HG02938 (cell line): ENCODE data around the gene LEMD2.

Experiments used
- ATAC-seq: cut with Tn5 transposase; IDR thresholded peaks from one replicate; pipeline ENCODE4 v1.9.1; 2021; ENCODE audit warnings: mild to moderate bottlenecking, moderate library complexity; ENCODE audit not compliant: unreplicated experiment

The LEMD2 gene

DNA sequence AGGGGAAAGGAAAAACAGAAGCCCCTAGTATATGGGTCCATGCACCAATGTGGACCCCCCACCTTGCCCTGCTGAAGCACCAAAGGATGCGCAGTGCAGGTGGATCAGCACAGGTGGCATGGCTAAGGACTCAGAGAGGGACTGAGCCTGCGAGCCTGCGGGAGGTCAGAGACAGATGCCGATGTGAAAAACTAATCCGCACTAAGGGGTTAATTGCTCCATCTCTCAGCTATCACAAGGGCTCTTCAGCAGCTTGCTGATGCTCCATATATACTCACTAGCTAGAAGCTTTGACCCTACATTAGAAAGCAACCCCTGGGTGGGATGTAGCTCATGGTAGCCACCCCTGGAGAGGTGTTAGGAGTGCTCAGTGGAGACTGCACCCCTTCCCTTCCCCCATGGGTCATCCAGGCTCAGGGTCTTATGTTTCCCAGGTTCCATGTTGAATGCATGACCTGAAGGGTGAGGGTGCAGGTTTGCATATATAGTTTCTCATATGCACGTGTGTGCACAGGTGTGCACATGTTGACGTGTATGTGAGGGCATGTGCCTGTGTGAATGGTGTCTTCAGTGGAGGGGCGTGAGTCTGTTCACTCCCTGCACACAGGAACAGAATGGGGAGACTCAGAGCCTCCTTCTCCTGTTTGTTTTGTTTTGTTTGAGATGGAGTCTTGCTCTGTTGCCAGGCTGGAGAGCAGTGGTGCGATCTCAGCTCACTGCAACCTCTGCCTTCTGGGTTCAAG lies 28.9 kb downstream of the LEMD2 start:
- no peak for ATAC-seq

DNA sequence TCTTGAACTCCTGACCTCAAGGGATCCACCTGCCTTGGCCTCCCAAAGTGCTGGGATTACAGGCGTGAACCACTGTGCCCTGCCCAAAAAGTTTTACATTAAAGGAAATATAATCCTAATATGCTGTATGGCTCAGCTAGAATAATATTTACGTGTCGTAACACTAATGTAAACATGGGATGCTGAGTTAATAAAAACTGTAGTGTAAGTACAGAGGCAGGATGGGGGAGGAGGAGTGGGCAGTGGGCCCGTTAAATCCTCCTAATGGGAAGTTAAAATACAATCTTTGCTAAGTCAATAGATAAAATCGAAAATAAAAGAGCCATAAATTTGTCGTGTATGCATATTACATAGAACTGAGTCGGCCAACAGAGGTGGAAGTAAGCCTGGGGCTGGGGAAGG lies 30.1 kb downstream of the LEMD2 start:
- no peak for ATAC-seq

DNA sequence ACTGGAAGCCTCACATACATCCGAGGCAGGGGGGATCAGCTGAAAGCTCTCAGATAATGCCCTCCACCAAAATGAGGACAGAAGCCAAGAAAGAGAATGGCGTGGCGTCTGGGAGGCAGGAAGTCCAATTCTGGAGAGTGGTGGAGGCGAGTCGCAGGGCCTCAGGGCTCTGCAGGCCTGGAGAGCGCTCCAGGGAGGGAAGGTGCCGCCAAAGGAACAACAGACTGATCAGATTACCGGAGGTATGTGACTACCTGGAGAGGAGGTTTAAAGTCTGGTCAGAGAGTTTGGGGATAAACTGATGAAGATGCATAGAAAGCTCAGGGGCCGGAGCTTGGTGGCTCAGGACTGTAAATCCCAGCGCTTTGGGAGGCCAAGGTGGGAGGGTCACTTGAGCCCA lies 31.0 kb downstream of the LEMD2 start:
- ATAC-seq, result no peak

DNA sequence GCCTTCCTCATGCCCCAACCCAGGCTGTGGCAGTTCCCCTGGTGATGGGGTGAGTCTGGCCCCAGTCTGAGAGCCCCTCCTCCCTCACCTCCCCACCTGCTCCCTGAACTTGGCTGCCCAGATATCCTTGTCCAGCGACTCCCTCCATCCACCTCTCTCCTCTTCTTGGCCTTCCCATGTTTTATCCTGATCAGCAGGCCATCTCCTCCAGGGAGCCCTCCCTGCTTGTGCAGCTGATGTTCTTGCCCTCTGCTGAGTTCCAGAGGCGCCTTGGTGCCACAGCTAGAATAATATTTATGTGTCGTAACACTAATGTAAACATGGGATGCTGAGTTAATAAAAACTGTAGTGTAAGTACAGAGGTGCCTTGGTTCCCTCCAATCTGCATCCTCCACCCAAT lies 31.8 kb downstream of the LEMD2 start:
- ATAC-seq, result no peak

DNA sequence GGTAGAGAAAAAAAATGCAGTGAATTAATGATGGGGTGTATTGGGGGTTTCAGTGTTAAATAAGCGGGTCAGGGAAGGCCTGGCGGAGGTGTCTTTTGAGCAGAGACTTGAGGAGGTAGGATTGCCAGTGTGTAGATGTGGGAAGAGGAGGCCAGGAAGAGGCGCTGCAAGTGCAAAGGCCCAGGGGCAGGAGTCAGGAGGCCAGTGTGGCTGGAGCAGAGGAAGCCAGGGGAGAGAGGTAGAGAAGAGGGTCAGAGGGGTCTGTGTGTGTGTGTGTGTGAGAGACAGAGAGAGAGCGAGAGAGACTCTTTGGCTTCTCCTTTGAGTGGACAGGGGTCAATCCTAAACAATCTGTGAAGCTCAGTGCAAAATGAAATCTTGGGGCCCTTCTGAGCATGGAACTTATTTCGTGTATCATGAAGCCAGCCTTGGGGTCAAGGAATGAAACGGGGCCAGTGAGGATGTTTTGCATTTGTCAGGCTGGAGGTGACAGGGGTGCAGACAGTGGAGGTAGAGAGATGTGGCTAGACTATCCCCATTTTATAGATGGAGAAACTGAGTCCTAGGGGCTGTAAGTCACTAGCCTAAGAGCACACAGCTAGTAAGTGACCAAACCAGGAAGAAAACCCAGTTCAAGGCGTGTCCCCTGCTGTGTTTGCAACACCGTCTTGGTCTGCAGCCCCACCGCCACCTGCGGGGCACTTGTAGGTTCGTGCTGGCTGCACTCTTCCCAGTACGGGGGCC lies 32.5 kb downstream of the LEMD2 start:
- no peak for ATAC-seq

DNA sequence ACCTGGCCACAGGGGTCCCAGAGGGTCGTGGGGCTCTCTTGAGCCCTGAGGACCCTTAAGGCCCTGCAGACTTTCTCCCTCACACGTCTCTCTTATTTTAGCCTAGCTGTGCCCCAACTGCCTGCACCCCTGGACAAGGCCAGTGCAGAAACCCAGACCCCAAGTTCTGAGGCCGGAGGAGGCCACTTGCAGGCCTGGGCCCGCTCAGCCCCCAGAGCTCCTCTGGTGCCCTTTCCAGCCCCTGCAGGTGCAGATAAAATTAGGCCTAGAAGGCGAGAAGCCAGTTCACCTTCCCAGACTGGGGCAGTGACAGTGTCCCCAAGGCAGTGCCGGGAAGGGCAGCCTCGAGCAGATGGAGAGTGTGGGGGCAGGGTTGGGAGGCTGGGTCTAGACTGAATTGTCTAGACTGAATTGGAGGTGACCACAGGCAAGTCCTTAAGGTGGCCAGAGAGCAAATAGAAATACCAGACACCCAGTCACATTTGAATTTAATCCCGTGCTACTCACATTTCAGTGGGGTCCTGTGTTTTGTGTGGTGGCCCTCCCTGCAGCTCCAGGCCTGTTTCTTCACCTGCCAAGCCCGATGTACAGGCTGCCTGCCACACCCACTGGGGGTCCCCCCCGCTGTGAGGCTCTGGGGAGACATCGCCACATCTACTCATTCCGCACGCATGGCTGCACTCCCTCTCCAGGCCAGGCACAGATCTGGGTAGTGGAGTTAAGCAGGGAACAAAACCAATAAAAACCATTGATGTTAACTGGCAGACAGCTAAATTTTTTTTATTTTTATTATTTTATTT lies 33.7 kb downstream of the LEMD2 start:
- no peak for ATAC-seq

DNA sequence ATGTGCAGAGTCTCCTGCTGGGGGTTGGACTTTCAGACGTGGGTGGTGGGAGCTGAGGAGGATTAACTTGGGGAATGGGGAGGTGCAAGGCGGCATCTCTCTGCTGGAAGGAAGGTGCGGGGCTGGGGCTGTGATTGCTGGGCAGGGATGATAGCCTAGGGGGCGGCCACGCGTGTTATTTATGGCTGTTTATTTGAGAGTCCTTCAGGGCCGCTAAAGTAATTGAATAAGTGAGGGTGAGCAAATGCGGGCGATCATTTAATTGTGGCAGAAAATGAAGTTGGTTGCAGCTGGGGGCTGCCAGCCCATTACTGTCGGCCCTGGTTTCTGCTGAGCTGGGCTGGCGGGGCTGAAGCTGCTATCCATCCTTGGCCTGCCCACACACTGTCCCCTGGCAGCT lies 34.7 kb downstream of the LEMD2 start:
- no peak for ATAC-seq

DNA sequence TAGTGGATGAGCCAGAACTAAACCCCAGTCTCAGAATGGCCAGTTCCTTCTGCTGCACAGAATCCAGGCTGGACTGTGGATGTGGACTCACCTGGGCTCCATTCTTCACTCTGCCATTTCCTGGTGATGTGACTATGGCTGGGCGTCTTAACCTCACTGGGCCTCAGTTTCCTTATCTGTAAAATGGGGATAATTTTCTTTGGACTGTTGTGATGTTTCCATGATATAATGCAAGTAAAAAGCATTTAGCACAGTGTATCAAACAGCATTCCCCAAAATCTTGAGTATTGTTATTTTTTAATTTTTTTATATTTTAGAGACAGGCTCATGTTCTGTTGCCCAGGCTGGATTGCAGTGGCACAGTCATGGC lies 36.3 kb downstream of the LEMD2 start:
- no peak for ATAC-seq

DNA sequence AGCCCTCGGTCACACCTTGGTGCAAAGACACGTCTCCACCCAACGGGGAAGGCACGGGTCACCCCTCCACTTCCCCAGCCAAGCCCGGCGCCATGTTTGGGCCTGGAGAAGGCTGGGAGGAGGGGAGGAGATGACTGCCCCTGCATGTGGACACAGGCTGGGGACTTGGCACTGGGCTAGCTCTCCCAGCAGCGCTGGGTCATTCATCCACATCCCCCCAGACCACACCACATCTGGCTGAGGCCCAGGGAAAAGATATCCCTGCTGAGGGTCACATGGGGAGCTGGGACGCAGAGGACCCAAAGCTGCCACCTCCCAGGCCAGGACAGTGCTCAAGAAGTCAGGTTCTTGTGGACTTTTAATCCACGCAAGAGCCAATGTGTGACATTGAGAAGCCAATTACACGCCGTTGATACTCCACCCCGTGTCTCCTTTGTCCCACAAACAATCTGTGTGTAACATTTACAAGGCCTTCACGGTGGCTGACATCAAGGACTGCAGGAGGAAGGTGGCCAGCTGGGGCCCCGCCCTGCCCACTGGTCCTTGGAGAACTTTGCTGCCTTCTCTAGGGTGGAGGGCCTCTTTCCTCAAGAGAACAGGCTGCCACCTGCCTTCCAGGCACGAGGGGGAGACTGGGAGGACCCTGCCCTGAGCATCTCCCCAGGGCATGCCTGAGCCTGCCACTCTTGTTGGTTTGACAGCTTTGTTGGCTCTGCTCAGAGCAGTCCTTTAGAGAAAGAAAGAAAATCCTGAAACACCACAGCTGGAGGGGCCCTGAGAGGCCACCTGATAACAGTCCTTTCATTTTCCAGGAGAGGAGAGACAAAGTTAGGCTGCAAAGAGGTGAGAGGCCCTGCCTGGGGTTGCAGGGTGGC lies 36.9 kb downstream of the LEMD2 start:
- ATAC-seq, result no peak

DNA sequence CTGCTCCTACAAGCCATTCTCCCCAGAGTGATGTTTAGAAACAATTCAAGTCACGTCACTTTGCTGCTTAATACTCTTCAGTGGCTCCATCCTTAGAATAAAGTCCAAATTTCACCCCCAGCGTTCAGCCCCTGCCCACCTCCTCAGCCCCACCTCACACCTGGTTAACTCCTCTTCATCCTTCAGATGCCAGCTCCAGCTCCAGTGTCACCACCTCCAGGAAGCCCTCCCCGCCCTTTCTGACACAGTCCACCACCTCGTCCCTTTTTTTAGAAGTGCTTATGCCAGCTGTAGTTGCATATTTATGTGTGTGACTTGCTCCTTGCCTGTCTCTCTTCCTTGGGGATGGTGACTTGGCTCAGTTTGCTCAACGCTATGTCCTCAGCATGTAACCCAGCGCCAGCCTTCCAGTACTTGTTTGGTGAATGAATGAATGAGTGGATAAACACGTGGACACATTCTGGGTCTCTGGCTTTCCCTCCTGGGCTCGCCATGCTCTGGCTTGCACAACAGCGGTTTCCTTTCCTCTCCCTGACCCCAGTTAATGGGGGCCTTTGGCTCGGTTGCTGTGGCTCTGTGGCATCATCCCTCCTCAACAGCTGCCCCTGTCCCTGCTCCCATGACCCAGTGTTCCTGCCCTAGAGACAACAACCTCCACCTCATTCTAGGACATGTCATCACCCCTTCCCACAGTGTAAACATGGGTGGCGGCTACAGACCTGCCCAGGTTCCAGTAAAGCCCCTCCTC lies 38.5 kb downstream of the LEMD2 start:
- no peak for ATAC-seq

DNA sequence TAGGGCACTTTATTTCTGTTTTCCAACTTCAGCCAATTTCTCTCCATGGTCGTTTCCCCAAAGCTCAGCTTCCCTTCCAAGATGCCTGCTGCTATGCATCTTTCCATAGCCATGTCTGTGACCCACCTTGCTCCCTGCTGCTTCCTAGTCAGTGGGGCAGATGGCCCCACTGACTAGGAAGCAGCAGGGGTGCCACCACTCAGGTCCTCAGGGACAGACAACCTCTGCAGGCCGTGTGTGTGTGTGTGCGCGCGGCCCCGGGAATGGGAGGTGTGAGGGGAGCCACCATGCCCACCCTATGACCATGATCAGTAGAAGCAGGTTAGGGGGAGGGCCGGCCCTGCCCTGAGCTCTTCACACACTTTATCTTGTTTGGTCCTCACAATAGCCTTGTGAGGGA lies 39.5 kb downstream of the LEMD2 start:
- ATAC-seq, result no peak

DNA sequence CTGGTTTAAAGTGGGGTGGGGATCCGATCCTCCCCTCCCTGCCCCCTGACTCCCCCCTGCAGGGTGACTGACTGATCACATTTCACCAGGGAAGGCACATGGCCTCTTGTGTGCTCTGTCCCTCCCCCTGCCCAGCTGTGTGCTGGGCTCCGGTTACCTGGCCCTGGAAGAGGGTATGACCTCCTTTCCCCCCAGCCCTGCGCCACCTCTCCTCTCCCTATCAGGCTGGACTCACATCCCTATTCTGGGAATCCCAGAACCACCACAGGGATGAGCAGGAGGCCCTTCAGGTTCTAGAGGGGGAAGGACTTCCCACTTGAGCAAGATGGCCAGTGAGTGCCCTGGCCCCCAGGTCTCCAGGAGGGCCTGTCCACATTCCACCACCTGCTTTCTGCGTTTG lies 40.1 kb downstream of the LEMD2 start:
- no peak for ATAC-seq

DNA sequence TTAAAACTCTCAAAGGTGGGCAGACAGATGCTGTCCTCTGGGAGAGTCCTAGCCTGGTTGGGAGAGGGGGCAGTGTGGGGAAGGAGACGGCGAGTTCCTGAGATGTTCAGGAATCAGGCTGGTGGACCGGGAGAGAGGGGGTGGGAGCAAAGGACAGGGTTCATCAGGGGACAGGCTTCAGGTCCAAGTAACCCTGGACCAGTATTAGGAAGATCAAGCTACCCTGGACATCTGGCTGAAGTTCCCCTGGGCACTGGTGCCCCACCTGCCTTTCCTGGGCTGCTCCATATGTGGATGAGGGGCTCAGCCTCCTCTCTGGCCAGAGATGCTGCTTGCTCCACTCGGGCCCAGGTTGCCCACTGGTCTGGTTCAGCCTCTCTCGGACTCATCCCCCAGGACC lies 41.1 kb downstream of the LEMD2 start:
- ATAC-seq, result no peak

DNA sequence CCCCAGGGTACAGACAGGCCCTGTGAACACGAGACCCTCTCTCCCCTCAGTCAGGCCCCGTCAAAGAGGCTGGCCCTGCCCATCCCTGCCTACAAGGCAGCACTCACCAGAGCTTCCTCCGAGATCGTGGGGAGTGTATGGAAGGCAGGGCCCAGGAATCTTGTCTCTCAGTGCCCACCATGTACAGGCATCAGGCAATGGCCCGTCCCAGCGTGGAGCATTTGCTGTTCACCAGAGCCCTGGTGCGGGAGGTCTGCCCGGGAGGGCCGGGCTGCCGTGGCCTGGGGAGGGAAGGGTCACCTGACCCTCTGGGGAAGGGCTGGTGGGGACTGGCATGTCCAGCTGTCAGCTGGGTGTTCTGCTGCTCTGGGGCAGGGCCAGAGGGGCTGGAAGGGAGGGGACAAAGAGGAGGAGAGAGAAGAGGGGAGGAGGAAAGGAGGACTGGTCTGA lies 42.3 kb downstream of the LEMD2 start, which contains the start of gene IP6K3:
Gene IP6K3, minus strand, starts transcription at position 255 of the 450 bp plus-strand sequence. CDS start 11,429 bp downstream, outside the sequence.
- ATAC-seq, result no peak

DNA sequence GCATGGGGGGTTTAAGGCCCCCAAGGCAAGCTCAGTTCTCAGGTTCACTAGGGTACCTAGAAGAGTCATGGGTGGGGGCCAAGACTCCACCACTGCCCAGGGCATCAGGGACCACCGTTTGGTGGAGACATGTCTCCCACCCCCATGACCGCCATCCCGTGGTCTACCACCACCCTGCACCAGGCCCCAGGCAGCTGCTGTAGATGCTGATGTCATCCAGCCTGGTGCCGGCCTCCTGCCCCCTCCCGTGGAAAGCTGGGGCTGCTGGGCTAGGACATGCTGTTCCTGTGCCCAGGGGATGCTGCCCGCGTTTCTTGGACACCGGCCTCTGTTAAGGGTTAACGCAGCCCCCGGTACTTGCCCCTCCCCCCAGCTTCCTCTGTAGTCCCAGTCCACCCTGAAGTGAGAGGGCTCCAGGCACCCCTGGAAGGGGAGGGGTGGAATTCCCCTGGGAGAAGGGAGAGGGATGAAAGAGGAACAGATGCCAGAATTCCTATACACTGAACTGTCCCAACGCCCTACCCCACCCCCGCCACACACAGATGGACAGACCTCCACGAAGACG lies 42.8 kb downstream of the LEMD2 start:
- ATAC-seq, result no peak

DNA sequence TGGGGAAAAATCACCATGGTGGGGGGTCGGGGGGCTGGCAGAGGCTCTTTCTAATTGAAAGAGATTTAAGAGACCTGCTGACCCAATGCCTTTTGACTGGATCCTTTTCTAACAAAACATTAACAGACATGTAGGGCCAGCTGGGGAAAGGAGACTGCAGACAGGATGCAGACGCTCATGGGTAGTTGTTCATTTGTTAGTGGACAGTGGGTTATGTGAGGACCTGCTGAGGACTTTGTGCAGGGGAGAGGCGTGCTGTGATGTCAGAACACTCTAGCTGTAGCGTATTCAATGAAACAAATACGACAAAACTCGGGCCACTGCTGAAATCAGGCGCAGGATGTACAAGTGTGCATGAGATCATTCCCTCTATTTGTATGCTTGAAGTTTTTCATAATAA lies 43.4 kb downstream of the LEMD2 start:
- ATAC-seq, result no peak

DNA sequence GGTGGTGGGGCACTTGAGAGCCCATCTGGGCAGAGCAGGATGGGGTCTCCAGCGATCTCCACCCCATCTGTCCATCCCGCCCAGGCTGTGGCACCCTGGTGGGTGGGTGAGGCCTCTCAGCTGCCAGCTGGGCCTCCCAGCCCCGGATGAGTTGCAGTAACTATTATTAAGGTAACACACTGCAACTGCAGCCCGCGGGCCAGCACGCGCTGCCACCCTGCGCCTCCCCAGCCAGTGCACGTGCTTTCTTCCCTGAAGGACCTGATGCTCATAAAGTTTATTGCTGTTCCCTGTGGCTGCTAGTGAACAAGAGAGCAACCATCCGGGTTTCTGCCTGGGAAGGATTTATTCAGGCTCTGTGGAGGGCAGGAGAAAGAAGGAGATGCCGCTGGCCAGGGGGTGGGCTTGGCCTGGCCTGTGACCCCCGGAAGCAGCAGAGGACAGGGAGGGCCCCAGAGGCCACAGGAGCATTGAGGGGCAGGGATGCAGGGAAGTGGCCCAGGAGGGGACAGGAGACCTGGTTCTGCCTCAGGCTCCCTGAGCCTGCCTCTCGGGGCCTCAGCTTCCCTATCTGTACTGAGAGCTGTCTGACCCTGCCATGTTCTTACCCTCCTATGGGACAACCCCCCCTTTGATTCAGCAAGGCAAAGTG lies 43.9 kb downstream of the LEMD2 start:
- no peak for ATAC-seq

DNA sequence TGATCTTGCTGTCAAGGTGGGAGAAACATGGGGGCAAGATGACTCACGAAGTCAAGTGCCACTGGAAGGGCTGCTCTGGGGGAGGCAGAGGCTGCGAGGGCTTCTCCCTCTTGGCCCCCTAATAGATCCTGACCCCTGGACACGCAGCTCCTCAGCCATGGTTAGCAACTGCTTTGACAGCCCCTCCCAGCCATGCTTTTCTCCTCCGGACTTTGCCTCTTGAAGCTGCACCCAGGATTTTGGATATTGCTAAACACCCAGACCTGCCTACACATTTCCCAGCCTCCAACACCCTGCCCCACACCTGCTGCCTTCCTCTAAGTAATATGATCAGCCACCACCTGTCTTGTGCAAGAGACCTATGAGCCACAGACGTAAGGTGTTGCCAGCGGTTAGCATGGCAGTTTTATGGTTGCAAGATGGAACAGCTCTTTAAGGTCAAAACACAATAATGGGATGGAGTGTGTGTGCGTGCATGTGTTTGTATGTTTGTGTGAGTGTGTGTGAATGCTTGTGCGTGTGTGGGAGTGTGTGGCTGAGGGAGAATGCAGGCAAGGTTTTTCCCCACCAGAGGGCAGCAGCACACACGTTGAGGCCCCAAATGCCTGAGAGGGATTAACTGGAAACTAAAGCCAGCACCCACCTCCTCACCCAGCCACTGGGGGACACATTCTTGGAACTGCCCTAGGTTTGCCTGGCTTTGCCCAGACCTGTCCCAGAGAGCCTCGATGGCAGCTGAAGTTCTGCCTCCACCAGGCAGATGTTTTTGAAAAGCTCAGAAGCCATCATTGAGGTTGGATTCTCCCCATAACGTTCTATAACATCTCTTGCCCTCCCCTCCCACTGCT lies 44.7 kb downstream of the LEMD2 start:
- ATAC-seq, result no peak
